GM23248 (cell line): ENCODE results near the gene SHH.

Source experiments
- EZH2 ChIP-seq: fragments of 200-600 bp; sonication (generic); IDR thresholded peaks from 2 replicates; pipeline ENCODE4 v1.6.1; 2018; ENCODE audit warnings: antibody characterized with exemption, mild to moderate bottlenecking; ENCODE audit not compliant: insufficient read depth, poor library complexity, severe bottlenecking
- EZH2phosphoT487 ChIP-seq: fragments of 200-600 bp; sonication (generic); IDR thresholded peaks from 2 replicates; pipeline ENCODE4 v1.6.1; 2018; ENCODE audit warnings: antibody characterized with exemption, moderate library complexity, mild to moderate bottlenecking, low read depth; ENCODE audit not compliant: insufficient read depth

DNA sequence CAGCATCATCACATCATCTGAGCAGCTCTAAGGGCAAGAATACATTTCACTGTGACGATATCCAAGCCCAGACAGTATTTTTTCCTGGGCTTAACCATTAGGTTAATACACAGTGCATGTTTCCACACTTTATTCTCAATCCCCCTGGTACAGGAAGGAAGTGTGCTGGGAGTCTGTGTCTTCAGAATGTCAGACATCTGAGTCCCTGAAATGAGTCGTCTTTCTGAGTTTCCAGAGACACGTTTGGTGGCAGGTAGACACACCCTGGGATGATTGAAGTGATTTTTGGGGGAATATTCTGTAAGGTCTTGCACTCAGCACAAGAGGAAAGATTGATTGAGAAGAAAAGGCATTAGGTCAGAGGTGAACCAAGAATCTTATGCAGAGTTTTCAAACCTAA lies 13.1 kb upstream of the SHH start:
- no peak for TF ChIP-seq EZH2phosphoT487
- no peak for TF ChIP-seq EZH2
